Activated CD4-positive, alpha-beta T cell treated with anti-CD3 and anti-CD28 coated beads, Interleukin-2, amount 50 U/mL, for 1 hour (primary cell): ENCODE measurements around the gene FBLN1.

ENCODE experiments used
- DNase-seq: peaks from one replicate; pipeline ENCODE4 v3.0.0-alpha.2; 2020

Gene FBLN1

DNA sequence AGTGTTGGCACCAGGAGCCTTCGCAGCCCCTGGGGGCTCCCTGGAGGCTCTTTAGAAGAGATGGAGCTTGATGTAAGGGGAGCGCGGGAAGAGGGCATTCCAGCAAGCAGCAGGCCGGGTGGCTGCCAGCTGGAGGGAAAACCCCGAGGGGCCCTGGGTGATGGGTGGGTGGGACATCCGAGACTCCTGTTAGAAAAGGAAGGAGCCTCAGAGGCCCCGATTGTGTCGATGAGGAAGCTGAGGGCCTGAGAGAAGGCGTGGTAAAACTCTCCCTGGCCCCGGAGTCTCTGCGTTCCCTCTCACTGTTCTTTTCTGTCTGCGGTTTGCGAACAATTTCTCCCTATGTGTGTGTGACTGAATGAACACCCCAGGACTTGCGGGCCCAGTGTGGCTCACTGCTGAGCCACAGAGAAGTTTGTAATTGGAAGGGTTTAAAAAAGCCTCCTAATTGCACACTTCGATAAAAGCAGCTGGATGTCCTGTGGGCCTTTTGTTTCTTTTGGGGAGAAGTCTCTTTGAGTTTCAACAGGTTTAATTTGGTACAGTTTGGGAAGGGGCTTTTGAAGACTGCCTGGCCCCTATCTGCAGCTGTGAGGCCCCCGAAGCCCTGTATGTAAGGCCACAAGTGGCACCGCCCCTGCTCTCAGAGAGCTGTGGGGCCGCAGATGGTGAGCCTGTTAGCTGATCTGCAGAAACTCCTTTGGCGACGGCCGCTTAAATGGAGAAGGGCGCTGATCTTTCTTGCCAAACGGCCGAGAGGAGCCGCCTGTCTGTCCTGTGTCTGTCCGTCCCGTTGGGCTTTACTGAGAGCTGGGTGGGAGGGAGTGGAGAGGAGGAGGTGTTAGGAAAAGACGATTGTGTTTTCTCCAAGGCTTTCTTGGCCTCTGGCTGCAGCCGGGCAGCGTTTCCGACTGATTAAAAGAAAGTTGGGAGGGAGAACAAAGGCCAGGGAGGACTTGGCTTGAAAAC lies 2.0 kb downstream of the FBLN1 start:
- no peak for DNase-seq

DNA sequence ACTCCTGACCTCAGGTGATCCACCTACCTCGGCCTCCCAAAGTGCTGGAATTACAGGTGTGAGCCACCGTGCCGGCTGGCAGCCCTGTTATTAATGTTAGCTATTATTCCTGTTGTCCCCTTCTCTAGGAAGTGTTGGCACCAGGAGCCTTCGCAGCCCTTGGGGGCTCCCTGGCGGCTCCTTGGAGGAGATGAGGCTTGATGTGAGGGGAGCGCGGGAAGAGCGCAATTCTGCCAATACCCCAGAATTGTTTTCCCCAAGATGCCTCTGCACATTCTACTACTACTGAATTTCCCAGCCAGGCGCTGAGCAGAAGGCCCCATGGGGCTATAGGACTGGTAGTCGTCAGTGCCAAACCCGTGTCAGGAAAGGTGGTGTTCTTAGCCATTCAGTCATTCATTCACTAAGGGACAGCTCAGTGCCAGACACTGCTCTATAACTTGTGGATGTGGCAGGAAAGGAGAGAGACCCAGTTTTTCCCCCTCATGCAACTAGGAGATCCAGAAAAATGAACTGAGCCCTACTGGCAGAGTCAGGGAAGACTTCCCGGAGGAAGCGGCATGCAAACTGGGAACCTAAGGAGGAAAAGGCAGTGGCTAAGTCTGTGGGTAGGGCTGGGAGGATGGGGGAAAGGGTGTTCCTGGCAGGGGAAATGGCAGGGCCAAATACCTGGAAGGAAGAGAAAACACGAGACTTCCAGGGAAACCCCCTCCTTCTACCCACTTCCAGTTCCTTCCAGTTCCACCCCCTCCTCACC lies 3.5 kb downstream of the FBLN1 start:
- DNase-seq = no peak

DNA sequence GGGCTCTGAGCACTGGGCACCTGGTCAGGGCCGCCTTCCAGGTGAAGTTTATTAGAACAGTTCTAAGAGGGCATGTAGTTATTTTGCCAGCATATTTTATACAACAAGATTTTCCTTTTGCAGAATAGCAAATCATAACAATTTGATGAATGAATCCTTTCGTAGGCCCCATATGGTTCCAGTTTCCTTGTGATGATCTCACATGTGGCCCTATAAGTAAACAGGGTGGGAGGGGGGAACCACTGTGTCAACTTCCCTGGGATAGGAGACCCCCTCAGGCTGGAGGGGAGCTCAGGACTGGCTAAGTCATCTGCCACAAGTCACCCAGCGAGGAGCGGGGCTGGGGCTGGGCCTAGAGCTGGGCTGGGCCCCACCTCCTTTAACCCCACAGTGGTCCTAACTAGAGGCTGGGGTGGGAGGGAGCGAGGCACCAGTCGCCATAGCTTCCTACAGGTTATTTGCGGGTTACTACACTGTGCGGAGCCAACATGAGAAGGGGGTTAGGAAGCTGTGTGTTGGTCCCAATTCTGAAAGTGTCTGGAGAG lies 4.2 kb downstream of the FBLN1 start:
- no peak for DNase-seq

DNA sequence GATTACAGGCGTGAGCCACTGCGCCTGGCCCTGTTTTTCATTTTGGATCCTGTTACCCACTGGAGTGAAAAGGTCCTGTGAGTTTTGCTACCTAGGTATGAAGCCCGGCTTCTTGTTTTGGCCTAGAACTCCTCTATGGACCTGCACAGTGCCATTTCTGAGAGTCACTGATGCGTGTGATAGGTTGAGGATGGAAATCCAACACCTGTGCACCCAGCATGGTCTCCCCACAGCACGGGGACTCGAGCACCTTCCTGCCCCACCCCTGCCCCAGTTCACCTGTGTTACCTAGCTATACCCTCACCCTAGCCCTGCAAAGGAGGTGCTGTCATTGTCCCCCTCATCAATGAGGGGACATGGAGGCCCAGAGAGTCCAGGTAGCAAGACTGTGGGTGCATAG lies 5.1 kb downstream of the FBLN1 start:
- DNase-seq = no peak

DNA sequence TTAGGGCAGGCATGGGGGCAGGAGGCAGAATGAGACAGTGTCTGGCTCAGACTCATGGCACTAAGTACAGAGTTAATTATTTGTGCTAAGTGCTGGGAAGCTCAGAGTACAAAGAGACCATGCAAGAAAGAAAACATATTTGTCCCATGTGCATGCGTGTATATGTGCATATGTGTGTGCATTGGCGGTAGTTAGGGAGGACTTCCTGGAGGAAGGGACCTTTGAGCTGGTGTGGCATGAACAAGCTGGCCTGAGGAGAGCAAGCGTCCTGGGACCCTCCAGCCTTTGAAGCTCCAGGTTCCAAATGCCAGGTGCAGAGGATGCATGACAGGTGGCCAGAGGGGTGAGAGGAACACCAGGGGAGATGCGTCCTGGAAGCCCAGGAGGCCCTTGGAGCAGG lies 6.1 kb downstream of the FBLN1 start:
- no peak for DNase-seq

DNA sequence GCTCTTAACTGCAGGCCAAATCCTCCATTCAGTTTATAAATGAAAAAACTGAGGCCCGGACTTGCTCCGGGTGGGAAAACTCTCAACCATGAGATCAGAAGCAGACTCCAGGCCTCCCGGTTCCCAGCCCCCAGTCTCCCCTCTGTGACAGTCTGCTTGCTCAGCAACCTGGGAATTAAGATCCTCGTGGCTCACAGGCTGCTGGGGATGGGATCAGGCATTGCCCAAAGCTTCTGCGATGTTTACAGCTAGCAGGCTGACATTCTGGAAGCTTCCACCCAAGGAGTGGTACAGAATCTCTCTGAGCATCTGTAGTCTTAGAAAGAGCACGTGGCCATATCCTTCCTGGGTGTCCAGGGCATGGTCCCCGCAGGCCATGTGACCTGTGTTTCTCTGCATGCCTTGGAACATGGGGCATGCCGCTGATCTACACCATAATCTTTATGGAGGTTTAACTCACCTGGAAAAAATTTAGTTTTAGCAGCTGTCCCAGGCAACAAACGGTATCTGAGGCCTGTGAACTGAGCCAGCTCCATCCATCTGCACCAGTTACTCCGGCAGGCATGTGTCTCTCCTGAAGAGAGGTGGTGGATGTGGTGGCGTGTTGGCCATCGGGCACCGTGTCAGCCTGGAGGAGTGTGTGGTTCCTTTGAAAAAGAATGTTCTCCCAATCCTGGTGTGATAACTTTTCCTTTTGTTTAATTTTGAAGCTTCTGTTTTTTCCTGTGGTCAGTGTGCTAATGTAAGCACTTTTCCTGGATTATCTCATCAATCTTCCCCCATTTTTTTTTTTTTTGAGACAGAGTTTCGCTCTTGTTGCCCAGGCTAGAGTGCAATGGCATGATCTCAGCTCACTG lies 7.9 kb downstream of the FBLN1 start:
- DNase-seq = no peak

DNA sequence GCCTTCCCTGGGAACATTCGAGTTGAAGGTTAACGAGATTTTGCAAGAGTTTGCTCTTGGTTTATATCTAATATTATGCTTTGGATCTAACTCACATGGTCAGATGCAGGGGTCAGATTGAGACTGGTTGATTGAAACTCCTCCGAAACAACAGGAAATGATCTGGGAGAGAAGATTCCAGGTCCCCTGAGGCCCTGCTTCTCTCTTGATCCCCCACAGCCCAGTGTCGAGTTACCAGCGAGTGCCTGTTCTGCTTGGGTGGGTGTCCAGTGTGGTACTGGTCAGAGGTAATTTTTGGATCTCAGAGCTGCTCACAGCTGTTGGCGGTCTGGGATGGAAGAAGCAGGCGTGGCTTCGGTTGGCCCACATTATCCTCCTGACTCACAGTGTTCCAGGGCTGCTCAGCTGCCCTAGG lies 9.2 kb downstream of the FBLN1 start:
- no peak for DNase-seq

DNA sequence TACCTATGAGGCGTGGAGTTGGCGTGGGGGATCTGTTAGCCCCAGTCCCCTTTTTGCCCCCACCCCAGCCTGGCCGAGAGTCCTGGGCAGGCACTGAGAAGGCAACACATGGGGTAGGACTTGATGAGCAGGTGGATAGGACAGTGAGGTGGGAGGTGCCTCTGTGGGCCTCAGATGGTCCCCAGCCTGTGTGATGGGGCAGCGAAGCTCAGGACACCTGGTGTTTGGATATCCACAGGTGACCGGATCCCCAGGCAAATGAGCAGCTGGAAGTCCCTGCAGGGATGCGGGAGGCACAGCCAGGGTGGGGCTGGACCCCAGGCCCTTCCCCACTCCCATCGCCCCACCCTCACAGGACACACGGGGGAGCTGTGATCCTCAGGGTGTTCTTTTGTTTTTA lies 9.7 kb downstream of the FBLN1 start:
- DNase-seq = no peak

DNA sequence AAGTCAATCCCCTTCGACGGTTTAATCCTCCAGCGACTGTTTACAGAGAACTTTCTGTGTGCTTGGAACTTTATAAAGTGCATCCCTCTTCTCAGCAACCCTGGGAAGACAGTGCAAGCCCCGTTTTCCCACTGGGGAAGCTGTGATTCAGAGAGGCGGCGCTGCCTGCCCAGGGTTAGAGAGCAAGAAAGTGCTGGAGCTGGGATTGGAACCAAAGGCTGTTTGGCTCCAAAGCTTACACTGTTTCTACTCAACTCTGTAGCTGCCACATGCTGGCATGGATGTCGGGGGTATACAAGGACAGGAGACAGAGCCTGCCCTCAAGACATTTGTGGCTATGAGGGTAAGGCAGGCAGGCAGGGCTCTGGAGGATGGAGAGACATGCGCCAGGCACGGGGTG lies 13.0 kb downstream of the FBLN1 start:
- no peak for DNase-seq

DNA sequence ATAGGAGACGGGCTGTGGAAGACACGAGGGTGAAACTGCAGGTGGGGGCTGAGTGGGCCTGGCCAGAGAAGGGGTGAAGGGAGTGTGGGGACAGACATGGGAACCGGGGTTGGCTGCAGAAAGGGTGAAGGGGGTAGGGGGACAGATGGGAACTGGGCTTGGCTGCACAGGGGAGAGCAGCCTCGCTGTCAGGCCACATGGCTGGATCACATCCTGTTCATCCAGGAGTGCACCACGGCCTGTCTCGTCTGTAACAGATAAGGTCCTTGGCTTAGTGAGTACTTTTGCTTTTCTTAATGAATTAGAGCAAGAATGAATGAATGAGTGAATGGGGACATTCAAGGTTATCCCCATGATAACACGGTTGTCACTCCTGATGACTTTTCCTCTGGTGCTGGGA lies 13.5 kb downstream of the FBLN1 start:
- no peak for DNase-seq

DNA sequence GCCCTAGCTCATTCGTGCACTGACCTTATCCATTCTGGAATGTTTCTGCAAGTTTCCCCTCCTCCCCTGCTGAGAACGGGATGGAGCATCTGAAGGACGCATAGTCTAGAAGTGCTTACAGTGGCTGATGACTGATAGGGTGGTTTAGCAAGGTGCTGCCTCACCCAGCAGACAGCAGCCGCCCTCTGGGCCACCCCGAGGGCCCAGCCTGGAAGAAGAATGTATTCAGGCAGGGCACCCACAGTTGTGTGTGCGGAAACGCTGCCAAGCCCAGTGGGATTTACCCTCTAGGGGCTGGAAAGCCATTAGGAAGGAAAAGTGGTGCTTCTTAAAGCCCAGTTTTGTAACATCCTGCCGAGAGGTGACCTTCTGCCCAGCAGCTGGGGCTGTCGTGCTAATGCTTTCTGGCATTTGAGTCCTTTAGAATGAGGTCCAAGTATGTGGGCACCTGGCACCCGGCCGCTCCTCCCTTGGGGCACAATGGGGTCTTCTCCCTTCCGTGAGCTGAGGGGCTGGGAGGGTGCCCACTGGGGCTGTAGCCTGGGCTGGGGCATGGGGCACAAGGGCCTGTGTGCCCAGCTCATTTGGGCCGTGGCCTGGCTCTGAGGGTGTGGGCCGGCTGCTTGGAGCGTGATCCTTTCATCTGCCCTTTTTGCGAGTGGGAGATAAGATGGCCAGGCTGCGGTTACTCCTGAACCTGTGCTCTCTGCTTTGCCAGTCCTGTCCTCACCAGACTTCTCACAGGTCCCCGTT lies 14.4 kb downstream of the FBLN1 start:
- no peak for DNase-seq

DNA sequence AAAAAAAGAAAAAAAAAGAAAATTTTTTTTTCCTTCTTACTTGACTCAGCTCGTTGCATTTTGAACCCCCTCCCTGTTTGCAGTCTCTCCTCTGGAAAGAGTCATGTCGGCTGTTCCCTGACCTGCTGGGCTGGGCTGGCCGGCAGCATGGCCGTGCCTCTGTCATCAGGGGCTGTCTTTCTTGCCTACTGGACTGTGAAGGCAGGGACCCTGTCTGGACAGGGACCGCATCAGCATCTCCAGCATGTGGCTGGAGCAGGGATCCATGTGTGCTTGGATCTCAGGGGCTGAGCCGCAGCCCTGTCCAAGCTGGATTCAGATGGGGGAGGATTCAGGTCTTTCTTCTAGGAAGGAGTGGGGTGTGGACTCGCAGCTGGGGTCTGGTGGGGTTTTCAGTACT lies 15.5 kb downstream of the FBLN1 start:
- no peak for DNase-seq

DNA sequence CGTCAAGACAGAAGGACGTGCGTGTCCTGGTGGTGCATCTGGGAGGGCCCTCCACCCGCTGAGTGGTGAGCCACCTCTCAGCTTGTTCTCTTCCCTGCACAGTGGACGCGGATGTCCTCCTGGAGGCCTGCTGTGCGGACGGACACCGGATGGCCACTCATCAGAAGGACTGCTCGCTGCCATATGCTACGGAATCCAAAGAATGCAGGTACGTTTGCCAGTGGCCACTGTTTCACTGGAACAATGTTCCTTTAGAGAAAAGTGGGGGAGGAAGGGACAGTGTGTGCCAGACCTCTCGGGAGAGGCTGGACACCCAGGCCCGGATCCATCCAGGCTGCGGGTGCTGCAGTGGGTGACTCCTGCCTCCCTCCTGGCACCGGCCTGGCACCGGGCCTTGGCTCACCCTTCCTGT lies 15.9 kb downstream of the FBLN1 start:
- no peak for DNase-seq

DNA sequence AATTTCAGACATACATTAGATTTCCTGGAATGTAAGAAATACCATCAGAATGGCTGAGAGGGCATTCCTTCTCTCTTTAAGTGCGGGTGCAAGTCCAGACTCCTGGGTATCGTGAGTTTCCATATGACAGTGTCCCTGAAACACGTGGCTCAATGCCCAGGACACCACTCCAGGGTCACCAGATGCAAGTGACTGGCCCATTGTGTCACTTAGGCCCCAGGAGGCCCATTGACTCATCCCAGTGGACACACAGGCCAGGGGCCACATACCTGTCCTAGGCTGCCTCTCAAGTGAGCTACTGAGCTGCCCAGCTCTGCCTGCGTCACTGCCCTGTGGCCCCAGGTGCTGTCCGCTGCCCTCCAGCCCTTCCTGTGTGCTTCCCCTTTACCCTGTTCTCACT lies 18.5 kb downstream of the FBLN1 start:
- DNase-seq = no peak

DNA sequence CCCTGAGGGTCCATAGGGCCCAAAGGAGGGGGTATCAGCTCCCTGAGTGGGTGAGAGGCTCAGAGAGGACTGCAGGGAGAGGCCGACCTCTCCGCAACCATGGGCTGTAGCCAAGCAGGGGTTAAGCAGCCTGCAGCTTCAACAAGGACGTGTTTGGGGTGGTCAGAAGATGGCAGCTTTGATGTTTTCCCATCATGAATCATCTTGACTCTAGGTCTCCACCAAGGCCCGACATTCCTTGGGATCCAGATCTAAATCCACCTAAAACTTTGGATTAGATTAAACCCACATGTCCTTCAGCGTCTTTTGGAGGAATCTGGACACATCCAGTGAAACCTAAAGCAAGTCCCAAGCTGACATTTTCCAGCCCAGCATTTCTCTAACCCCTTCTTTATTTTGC lies 19.8 kb downstream of the FBLN1 start:
- DNase-seq = no peak

DNA sequence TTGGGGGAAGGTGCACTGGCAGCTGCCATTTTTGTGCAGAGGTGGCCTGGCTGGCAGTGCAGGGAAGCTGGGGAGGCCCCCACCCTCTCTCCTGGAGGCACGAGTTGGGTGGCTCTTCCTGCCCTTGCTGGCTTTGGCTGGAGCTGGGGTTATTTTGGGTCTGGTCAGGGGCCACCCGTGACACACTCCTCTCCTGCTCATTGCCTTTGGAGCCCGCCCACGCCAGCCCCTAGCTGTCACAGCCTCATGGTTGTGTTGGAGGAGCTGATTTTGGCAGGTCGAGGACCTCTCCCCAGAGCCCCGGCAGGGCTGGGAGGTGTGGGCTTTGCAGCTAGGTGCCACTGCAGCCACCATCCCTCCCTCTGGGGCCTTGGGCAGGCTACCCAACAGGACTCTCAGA lies 21.5 kb downstream of the FBLN1 start:
- no peak for DNase-seq

DNA sequence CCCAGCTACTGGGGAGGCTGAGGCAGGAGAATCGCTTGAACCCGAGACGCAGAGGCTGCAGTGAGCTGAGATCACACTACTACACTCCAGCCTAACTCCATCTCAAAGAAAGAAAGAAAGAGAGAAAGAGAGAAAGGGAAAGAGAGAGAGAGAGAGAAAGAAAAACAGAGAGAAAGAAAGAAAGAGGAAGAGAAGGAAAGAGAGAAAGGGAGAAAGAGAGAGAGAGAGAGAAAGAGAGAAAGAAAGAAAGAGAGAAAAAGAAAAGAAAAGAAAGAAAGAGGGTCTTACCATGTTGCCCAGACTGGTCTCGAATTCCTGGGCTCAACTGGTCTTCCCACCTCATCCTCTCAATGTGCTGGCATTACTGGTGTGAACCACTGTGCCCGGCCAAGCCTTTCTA lies 22.3 kb downstream of the FBLN1 start:
- no peak for DNase-seq

DNA sequence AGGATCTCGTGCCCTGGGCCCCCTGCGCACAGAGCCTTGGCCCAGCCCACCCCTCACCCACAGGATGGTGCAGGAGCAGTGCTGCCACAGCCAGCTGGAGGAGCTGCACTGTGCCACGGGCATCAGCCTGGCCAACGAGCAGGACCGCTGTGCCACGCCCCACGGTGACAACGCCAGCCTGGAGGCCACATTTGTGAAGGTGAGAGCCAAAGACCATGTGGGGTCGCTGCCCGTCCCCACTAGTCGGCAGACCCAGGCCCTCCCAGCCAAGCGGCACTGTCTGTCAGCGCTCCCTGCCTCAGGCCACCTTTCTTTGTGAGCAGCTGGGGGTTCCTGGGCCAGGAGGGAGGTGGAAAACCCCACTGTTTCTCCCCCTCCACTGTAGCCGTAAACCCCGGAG lies 22.8 kb downstream of the FBLN1 start:
- no peak for DNase-seq

DNA sequence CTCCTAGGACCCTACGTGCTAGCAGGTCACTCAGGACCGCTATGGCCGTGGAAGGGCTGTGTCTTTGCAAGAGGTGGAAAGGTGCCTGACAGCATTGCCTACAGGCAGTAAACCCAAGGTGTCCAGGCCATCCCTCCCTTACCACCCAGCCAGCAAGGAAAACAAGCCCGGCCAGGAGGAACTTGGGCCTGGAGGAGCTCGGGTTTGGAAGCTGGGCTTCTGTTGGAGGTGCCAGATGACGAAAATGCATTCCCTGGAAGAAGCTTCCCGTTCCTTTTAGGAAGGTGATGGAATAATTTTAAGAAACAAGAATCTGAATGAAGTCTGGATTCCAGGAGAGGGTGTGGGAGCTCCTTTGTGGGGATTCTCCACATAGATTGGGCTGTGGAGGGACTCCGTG lies 23.6 kb downstream of the FBLN1 start:
- DNase-seq = no peak

DNA sequence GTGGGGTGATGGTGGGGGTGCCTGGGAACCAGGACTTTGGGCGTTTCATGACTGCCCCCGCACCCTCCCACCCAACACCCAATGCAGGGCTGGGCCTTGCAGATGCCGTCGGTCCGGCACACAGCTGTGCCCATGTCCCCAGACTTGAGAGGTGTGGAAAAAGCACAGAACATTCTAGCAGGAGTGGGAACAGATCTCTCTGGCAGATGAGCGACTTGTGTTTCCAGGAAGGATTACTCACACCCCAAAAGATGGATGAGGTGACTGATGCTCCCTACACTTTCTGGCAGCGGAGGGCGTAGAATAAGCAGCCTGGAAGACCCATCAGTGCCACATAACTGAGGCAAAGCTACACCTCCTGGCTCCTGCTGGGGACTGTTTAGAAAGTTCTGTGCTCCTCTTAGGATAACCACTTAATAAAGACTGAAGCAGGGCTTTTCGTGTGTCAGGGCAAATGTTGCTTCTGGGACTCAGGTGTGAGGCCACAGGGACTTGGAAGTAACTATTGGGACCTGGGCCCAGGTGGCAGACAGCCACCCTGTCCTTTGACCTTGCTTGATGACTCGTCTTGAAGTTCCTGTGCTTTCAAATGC lies 24.2 kb downstream of the FBLN1 start:
- DNase-seq = no peak

DNA sequence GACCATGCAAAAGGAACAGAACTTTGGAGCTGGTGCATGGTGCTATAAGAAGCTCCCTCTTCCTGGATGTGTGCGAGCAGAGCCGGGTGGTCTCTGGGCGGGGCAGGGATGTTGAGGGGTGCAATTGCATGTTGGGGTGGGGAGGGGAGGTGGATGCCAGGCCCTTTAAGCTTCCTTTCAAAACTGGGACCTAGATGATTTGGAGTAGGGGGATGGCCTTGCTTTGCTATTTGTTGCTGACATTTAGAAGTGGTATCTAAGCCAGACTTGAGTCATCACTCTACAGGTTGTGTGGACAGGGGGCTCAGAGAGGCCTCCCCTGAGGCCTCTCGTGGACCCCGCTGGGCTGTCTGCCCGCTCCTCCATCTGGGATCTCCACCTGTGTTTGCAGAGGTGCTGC lies 24.8 kb downstream of the FBLN1 start:
- DNase-seq = no peak

DNA sequence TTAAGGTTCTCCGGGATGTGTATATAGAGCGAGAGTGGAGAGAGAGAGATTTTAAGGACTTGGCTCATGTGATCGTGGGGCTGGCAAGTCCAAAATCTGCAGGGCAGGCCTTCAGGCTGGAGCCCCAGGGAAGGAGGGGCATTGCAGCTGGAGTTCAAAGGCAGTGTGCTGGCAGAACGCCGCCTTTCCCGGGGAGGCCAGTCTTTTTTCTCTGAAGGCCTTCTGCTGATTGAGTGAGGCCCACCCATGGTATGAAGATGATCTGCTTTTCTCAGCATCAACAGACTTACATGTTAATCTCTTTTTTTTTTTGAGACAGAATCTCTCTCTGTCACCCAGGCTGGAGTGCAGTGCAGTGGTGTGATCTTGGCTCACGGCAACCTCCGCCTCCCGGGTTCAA lies 25.4 kb downstream of the FBLN1 start:
- DNase-seq = no peak
